Measurements from ENCODE around the gene RBBP8NL.

RBBP8NL gene, protein sequence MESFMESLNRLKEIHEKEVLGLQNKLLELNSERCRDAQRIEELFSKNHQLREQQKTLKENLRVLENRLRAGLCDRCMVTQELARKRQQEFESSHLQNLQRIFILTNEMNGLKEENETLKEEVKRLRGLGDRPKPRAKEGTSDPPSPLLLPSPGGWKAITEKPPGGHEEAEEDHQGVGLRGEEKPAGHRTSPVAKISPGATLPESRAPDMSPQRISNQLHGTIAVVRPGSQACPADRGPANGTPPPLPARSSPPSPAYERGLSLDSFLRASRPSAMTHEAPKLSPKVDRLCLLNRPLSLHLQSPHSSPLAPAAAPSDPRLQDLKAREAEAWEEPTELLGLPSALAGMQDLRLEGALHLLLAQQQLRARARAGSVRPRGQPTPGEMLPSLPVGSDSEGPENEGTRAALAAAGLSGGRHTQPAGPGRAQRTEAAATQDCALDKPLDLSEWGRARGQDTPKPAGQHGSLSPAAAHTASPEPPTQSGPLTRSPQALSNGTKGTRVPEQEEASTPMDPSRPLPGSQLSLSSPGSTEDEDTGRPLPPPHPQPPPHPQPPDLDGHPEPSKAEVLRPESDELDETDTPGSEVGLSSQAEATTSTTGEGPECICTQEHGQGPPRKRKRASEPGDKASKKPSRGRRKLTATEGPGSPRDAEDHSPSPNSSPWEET

DNA sequence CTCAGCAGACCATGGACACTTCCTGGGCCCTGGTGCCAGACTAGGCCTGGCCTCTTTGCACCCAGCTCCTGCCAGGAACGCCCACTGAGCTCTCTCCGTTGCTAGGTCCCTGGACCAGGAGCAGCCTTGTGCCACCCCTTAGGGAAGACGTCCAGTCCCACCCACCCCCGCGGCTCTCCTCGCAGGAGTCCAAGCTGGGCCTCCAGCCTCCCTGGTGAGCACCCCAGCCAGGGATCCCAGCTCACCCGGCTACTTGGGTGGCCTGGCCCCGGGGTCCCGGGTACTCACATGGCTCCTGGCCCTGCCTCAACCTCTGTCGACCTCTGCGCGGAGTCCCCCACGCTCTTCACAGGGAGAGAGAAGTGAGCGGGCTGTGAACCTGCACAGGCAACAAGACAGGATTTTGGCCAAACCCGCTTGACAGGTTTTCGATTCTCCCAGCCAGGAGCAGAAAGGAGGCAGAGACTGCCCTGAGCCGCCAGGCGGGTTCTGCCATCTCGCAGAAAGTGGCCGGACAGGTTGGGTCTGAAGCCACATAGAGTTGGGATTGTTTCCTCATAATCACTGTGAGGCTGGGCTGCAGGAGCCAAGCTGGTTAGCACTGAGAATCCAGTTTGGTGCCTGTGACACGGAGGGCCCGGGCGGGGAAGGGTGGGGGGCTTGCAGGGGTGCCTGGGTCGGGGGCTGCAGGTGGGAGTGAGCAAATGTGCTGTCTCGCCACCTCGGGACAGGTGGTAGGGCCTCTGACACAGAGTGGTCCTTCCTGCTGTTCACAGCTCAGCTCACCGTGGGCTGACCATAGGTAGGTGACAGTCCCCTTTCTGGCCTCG lies at the start of gene RBBP8NL:
Gene RBBP8NL, minus strand, starts transcription at position 368 of the 830 bp plus-strand sequence. CDS start 7,892 bp downstream, outside the sequence.
- no peak for DNase-seq (ENCODE audit: low spot score)

DNA sequence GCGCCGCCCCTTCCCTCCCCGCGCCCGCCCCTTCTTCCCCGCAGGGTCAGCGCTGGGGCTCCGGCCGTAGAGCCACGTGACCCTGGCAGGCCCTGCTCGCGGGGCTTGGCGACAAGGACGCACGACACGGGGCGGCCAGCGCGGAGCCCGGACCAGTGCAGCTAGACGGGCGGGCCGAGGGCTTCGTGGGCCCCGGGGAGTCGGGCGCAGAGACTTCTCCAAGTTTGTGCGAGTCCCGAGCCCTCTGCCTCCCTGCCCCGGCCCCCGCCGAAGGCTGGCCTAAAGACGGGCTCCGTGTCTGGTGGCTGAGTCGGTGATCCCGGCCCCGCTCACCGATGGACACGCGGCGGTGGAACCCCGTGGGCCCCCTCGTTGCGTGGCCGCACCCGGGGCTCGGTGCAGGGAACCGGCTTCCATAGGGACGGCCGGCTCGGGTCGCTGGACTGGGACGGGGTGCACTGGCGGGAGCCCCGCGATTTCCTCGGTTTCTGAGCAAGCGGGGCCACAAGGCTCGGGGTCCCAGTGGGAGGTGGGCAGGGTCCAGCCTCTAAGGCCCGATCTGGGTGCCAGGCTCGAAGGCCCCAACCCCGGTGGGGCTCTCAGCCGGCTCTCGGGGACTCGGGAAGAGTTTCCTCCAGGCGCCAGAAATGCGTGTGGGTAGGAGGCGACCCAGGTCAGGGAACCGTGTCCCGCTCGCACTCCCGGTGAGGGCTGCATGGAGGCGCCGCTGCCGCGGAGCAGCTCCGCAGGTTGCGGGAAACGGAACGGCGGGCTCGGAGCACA lies 48.9 kb upstream of the RBBP8NL start:
- DNase-seq (ENCODE audit: low spot score) = no peak

DNA sequence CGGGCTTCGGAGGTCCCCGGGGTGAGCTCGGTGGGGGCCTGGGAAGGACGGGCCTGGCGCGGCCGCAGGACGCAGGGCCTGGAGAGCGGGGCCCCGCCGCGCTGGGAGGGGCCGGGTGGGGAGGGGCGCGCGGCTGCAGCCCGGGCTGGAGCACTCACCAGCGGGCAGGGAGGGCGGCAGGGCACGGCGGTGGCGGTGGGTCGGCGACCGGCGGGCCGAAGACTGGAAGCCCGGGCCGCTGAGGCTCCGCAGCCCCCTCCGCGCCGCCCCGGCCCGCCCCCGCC lies 48.4 kb upstream of the RBBP8NL start, which contains the start of gene GATA5:
Gene GATA5, minus strand, starts transcription at position 224 of the 284 bp plus-strand sequence. CDS start 474 bp downstream, outside the sequence.
- DNase-seq (ENCODE audit: low spot score) = no peak

DNA sequence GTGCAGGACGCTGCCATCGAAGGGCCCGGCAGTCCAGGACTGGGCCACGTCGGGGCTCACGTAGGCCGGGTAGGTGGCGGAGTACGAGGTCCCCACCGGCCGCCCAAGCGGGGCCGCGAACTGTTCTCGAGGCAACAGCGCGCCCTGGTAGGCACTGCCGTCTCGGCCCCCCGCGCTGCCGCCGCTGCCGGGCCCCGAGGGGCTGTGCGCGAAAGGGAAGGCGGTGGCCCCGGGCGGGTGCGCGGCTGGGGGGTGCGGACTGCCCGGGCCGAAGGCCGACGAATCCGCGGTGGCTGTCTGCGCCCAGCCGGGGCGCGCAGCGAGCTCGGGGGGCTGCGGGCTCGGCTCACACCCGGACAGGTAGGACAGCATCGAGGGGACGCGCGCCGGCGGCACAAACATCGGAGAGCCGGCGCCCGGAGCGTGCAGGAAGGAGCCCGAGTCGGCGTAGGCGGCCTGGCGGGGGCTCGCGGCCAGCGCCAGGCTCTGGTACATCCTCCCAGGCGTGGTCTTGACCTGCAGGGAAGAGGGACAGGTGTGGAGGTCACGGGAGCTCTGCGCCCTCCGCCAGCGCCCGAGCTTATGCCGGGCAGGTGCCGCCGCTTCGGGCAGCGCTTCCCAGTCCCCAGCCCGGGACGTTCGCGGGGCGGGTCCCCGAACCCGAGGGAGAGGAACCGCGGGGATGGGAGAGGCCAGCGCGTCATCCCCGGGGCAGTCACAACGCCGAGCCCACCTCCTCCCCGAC lies 47.9 kb upstream of the RBBP8NL start:
- DNase-seq (ENCODE audit: low spot score) = no peak

DNA sequence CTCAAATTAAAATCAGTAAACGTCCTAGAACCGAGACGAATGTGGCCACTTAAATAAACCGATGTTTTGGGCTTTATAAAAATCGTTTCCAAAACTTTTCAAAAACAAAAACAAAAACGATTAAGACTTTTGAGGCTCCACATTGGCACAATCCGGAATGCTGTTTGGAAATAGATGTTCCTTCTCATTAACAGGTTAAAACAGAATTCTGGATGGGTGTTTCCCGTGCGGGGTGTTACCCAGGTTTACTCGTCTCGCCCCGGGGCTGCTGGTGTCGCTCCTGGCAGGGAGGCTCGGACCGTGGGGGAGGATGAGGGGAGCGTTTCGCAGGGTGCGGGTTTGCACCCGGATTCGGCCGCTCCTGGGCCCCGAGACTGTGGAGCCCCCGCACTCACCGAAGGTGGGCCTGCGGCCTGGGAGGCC lies 47.3 kb upstream of the RBBP8NL start:
- no peak for DNase-seq (ENCODE audit: low spot score)

DNA sequence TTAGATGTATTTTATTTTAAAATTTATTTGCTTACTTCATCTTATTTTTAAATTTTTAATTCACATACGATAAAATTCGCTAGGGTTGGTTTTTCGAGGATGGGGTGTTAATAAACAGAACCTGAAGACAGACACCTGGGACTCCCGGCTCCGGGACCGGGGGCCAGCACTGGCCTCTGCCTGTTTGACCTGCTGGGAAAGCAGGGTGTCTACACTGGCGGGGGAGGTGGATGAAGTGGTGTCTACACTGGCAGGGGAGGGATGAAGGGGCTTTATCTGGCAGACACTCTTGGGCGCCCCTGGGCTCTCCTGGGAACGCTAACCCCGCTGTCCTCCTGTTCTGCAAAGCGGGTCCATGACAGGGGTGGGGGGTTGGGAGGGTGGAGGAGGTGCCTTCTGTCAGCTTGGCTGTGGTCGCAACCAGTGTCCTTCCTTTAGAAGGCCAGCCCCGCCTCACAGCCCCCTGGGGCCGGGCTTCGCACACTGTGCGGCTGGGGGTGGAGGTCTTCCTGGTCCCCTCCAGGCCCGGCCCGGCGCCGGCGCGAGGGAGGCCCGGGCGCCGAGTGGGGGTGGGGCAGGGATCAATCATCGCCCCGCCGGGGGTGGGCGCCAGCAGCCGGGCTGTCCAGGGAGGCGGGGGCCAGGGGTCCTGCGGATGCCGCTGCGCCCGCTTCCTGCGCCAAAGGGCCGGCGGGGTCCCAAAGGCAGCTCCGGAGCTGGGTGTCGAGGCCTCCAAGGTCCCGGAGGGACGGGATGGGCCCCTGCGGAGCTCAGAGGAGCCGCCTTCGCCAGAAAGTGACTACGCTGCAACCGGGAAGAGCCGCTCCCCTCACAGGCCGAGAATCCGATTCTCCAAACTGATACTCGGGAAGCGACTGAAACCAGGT lies 46.6 kb upstream of the RBBP8NL start:
- no peak for DNase-seq (ENCODE audit: low spot score)

DNA sequence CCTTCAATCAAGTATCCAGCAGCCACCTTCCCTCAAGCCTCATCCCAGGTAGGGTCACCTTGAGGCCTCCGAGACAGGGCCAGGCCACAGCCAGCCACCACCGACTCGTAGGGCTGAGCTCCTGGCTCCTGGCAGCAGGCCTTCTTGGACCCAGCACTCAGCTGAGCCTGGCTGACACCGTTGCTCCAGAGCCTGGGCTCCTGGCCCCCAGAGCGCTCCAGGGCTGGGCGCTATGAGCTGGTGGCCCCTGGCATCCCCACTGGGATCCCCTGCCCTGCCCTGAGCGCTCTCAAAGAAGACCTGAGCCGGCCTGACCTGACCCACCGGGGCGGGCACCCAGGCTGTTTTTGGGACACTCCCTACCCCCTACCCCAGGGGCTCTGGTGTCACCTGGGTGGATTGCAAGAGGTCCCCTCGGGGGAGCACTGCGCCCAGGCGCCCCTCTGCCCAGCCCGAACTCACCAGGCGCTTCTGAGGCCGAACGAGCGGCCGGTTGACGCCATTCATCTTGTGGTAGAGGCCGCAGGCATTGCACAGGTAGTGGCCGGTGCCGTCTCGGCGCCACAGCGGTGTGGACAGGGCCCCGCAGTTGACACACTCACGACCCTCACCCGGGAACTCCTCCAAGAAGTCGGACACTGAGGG lies 45.7 kb upstream of the RBBP8NL start:
- no peak for DNase-seq (ENCODE audit: low spot score)

DNA sequence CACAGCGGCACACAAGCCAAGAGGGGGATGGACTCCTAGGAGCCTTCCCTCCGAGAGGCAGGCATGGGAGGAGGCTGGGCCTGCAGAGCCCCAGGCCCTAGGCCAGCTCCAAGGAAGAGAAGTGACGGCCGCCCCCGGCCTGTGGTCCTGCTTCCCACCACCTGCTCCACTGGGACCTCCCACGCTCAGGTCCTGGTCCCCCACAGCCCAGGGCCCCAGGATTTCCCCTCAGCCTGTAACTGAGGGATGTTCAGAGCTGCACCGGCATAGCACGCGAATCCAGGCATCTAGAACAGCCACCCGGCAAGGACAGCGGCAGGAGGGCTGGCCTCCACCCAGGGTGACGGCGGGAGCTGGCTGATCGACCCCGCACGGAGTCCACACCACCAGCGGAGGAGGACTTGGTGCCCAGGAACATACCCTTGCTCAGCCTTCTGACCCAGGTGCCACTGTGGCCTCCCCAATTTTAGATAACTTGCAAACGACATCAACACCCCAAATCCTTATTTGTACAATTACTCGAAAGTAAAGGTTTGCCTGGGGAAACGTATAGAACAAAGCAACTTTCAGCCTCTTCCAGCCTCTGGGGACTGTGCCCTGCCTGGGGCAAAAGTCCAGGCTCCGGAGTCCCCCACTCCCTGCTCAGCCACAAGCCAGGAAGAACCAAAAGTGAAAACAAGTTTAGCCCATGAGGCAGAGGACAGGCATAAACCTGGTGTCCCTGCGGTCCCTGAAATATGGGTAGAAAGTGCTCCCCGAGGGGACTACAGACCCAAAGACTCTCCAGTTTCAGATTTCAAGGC lies 45.0 kb upstream of the RBBP8NL start:
- no peak for DNase-seq (ENCODE audit: low spot score)

DNA sequence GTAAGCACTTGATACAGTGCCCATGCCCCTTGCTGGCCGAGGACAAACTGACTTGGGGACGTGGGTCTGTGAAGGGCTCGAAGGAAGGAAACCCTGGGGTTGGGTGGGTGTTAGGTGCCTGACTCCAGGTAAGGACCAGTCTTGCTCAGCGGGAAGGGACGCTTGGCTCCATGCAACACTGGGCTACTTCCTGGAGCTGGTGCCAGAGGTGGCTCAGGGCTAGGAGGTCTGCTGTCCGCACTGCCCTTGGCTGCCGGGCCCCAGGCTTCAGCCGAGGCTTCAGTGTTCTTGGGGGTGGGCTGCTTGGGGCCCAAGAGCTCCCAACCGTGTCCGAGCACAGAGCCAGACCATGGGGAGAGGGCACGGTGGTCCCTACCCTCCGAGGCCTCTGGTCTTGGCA lies 43.1 kb upstream of the RBBP8NL start:
- no peak for DNase-seq (ENCODE audit: low spot score)

DNA sequence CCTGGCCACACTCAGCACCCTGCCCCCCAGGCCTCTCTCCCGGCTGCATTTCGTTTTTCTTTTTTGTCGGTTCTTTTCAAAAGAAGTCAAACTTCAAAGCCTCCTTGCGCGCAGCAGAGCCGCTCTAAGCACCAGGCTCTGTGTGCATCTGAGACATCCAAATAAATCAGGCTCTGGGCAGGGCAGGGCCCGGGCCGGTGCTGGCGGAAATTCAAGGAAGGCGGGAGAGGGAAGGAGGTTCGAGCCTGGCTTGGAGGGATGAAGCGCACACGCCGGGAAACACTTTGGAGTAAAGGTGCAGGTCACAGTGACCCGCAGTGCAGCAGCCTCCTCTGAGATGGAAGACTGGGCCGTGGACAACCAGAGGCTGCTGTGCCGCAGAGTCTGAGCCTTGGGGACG lies 42.7 kb upstream of the RBBP8NL start:
- no peak for DNase-seq (ENCODE audit: low spot score)

DNA sequence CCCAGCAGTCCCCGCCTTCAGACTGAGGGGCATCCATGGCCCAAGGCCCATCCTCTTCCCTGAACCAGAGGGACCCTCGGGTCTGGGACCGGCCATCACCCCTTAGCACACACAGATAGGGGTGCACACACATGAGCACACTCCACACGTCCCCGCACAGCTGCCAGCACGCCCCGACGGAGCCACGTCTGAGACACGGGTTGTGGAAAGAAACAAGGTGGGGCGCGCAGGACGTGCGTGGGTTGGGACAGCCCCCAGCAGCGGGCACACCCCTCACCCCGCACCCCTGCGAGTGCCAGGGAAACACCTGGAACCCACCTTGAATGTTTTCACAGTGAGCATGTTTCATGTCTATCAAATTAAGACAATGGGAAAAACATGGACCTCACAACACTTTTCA lies 42.0 kb upstream of the RBBP8NL start:
- no peak for DNase-seq (ENCODE audit: low spot score)

DNA sequence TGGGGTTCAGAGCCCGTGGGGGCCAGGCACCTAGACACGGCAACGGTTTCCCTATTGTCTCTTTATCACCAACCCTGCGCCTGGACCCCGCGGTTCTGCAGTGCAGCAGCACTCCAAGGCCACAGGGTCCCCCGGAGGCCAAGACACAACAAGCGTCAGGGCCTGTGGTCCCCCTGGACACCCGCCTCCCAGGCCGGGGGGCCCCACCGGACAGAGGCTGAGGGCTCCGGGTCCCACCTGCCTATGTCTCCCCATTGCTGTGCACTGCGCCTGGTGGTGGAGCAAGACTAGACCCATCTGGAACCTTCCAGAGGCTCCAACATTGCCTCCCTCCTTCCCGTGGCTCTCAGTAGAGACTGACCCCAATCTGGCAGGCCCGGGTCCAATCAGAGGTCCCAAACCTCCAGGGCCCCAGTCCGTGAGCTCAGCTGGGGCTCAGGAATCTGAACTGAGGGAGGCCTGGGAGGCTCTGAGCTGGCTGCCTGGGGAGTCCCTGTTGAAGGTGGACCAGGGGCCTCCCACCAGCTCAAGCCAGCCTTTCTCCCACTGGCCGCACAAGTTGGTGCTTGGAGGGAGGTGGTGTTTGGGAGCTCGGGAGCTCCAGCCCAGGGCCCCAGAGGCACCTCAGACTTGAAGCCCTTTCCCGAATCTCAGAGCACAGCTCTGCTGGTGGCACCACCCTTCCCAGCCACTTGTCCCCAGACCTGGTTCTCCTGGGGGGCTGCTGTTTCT lies 39.6 kb upstream of the RBBP8NL start:
- no peak for DNase-seq (ENCODE audit: low spot score)

DNA sequence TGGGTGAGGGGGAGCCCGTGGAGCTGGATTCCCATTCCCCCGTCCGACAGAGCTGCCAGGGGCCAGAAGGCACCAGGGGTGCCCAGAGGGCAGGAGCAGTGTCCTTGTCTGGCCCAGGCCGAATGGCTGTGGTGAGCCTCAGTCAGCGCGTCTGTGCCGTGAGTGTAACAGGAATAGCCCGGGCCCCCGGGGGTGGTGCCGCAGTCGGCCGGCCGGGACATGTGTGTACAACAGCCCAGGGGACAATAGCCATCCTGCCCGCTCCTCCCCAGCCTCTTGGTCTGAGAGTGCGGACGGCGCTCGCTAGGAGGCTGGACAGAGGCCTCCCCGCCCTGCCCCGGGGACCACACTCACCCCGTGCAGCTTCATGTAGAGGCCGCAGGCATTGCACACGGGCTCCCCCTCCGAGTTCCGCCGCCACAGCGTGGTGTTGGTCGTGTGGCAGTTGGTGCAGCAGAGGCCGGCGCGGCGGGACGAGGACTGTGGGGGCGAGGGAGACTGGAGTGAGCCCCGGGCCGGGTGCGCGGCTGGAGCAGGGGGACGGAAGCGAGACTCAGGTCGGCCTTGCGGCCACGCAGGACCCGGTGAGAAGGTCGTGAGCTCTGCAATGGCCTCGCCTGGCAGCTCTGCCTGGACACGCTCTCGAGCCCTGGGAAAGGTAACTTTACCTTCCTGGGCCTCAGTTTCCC lies 38.9 kb upstream of the RBBP8NL start:
- no peak for DNase-seq (ENCODE audit: low spot score)

DNA sequence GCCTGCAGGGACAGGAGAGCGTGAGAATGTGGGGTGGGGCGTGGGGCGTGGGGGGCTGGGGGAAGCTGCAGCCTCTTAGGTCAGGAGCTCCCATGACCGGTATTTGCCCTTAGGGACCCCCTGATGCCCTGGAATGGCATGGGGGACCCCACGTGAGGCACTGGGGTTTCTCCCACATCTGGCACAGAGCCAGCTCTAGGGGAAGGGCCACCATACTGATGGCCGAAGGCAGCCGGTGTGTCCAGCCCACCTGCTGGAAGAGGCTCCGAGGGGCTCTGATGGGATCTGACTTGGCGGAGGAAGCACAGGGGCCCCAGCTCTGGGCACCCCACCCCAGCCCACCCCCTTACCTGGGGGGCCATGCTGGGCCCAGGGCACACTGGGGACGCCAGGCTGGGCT lies 37.7 kb upstream of the RBBP8NL start:
- DNase-seq (ENCODE audit: low spot score) = no peak

DNA sequence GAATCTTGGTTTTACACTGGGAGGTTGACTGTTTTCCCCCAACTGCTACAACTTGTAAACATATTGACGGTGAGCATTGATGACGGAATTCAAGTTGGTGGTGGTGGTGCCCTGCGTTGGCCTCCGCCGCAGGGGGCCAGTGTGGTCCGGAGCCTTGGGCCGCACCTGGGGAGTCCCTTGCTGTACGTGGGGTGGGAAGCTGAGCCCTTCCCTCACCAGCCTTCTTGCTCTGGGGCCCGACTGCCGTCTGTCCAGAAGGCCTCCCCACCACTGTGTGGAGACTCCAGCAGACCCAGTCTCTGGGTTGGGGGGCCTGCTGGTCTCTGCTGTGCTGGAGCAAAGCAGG lies 37.1 kb upstream of the RBBP8NL start:
- no peak for DNase-seq (ENCODE audit: low spot score)

DNA sequence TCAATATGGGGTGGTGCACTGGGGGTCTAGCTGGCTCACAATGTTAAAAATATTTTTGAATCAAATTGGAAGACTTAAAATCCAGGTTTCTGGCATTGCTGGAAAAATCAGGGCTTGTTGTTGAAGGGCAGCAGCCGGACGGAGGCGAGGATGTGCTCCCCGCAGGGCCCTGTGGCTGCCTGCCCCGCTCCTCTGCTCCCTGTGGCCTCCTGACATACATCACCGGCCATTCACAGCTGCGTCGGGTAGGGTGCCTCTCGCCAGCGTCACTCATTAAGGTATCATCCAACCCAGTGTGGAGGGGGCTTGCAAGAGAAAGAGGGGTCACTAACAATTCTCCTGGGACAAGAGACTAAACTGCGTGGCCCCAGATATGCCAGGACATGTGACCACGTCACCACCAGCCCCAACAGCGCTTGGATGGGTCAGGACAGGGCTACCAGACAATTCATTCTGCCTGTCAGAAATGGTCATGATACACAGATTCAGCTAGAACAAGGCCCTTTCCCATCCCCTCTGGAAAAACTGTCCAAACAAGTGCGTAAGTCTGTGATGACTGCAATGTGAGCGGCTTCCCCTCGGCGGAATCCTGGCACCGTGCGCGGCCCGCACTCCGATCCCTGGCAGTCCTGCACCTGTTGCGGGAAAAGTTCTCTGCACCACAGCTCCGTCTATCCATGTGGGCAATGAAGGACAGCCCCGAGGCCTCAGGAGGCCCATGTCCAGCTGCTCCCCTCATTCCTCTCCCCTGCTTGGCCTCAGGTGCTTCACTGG lies 36.5 kb upstream of the RBBP8NL start:
- no peak for DNase-seq (ENCODE audit: low spot score)
